ENCODE results near the gene GMEB2.
A peak's percentile ranks its signal among the peaks of the same experiment; 100 is the strongest.

Gene GMEB2

DNA sequence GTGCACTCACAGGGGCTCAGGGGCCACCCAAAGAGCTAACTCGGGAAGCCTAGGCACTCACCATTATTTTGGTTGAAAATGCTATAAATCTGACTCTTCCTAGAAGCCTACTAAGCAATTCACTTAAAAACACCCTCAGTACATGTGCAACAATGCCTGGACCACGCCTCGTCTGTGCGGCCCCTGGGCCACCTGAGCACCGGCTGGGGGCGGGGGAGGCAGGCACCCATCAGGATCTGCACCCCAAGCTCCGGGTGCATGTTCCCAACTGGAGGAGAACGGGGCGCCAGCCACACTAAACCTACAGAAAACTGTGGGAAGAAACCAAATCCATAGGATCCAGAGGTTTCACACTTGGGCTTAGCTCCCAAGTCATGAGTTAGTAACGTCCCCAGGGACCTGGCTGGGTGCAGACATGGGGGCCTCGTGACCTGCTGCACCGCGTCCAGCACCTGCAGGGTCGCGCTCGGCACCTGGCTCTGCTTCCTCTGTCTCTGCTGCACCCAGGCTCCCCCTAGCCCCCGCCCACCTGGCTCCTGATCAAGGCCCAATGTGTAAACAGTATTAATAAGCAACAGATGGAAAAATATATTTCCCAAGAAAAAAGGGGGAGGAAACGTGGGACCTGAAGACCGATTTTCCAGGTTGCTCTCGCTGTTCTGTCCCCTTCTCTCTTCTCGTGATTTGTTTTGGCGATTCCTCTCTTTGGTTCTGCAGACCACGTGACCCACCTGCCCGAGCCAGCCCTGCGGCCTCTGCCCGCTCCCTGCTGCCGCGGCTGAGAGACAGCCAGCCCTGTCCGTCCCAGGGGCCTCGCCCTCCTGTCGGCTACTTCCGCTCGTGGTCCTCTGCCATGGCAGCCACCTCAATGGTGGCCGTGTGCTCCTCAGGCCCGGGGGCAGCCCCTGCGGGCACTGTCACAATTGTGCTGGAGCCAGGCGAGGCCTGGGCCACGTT lies 37.4 kb downstream of the GMEB2 start:
- no peak for DNase-seq (ENCODE audit: low read depth in 2 of 2)

DNA sequence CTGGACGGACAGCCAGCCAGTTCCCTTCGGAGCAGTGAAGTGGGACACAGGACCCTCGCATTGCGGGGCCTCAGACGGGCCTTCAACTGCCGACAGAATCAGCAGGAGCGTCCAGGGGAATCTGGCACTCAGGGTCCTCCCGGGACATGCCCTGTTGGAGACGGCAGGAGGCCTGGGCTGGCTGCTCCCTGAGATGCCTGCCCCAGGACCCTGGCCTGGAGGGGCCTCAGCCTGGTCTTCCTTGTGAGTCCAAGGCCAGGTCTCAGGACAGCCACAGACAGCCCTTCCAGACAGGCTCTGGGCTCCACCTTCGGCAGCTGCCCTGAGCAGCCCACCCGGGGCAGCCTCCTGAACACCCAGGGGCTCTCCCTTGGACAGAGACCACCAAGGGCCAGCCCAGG lies 38.3 kb downstream of the GMEB2 start:
- no peak for DNase-seq (ENCODE audit: low read depth in 2 of 2)

DNA sequence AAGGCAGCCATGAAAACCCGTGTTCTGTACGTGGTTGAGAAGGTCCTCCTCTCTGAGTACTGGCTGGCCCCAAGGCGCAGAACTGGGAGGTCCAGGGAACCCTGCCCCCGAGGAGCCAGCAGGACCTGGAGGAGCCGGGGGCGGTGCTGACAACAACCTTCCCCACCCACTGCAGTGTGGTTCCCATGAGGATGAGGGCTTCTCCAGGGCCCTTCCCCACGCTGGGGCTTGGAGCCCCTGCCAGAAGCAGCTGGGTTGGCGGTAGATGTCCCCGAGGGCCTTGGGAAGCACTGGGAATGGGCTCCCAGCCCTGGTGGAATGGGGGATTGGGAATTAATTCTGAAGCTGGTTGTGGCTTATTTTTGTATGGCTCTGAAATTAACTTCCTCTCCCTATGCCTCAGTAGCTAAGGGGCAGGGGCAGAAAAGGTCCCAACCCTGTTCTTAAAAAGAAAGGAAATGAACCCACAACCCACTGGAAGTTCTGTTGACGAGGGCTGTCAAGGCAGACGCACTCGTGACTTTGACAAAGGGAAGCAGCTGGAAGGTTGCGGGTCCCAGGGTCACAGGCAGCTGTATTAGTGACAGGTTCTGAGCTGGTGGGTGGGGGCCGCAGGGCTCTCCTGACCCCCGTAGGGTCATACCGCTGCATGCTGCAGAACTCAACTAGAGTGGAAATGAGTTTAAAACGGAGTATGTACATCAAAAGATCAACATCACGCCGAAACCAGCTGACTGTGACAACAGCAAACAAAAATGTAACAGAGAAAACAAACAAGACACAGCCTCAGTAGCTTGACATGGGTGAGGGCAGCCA lies 38.9 kb downstream of the GMEB2 start:
- DNase-seq (ENCODE audit: low read depth in 2 of 2), result no peak

DNA sequence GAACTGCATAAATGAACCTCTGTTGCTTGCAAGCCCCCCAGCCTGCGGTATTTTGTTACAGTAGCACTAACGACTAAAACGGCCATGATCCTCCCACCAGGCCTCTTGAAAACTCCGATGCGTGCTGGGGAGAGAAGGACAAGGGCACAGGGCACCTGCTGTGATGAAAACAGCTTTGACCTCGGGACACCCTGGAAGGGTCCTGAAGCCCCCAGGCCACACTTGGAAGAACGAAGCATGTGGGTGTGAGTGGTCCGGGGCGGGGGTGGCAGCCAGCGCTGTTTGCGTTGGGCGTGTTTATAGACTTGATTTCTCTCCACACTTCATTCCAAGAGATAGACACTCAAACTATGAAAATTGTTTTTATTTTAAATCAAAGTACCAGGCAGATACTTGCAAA lies 39.6 kb downstream of the GMEB2 start:
- DNase-seq (ENCODE audit: low read depth in 2 of 2), result no peak

DNA sequence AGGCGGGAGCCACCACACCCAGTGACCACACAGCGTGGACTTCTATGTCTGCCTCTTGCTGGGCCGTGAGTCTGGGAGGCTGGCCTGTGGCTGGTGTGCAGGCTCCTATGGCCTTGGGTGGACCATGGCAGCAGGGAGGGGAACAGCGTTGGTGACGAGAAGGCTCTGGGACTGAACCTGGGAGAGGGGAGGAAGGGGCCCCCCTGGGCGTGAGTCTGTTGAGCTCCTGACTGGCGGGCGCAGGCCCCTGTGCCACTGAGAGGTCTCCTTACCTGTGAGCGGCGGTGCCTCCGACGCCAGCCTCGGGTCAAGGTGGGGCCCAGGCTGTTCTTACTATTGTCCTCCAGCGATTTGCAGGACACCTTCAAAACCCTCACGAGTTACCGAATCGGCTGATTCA lies 40.1 kb downstream of the GMEB2 start:
- no peak for DNase-seq (ENCODE audit: low read depth in 2 of 2)

DNA sequence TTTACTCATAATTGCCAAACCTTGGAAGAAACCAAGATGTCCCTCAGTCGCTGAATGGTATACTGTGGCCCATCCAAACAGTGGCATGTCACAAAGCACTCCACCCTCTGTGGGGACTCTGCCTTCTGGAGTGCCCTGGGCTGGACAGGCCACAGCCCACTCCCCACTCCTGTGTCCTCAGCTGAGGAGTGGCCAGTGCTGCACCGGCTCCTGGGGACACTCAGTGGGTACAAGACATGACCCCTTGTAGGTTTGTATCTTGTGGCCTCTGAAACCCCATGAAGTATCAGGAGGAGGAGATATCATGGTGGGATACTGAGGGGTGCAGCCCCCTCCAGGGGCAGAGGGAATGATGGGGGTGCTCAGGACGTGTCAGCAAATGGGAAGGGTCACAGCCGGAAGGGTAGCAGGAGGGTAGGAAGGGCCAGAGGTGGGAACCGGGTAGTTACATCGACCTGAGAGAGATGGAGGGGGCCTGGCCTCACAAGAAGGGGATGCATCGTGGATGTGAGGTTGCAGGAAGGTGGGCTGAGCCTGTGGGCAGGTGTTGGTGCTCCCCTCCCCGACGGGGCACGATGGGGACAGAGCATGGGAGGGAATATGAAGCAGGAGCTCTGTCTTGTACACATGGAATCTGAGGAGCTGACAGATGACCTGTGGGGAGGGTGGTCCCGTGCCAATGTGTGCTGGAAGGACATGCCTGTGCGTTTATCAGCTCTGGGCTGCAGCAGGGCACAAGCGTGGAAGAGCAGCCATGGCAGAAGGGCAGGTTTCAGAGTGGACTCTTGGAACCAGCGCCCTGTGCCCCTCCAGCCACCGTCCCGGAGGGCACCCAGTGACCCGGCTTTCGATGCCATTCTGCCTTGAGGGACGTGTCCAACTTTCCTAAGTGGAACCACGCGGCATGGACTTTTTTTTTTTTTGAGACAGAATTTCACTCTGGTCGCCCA lies 41.0 kb downstream of the GMEB2 start:
- no peak for DNase-seq (ENCODE audit: low read depth in 2 of 2)

DNA sequence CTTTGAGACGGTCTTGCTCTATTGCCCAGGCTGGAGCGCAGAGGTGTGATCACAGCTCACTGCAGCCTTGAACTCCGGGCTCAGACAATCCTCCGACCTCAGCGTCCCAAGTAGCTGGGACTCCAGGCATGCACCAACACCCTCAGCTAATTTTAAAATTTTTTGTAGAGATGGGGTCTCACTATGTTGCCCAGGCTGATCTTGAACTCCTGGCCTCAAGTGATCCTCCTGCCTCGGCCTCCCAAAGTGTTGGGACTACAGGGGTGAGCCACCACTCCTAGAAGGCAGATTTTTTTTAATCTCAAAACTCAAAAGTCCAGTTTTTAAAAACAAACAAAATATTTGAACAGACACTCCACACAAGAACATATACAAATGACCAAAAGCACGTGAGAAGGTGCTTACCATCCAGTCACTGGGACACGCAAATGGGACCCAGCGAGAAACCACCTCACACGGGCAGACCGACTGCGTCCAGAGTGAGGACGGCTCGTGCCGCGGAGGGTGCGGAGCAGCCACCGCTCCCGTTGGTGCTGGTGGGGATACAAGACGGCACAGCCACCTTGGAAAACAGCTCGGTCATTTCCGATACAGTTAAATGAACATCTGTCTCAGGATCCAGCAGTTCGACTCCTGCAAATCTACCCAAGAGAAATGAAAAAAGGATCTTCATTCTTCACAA lies 44.4 kb downstream of the GMEB2 start:
- no peak for DNase-seq (ENCODE audit: low read depth in 2 of 2)

DNA sequence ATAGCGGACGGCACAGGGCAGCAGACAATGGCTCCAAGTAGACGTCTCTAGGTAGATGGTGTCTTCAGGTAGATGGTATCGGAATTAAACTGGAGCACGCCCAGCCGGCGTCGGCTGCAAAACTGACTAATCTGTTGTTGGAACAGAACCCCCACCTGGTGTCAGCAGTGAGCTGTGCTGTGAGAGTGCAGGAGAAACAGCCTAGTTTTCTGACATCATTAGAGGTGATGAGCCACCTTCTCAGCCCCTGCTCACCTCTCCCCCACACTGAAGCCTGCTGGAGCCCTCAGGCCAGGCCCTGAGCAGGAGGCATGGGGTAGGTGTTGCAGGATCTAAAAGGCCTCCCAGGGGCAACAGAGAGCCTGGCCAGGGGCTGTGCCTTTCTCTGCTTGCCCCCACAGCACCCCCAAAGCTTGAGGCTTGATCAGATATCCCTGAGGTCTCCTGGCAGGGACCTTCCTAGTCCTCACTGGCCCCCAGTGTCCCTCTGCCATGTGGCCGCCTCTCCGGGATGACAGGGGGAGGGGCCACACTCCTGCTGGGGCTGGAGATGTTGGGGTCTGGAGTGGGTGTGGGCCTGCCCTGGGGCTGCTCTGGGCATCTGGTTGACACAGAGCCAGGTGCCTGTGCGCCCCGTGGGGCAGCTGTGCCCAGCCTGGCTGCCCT lies 46.0 kb downstream of the GMEB2 start:
- peak; percentile 38 to 66 for DNase-seq (ENCODE audit: low read depth in 2 of 2)

DNA sequence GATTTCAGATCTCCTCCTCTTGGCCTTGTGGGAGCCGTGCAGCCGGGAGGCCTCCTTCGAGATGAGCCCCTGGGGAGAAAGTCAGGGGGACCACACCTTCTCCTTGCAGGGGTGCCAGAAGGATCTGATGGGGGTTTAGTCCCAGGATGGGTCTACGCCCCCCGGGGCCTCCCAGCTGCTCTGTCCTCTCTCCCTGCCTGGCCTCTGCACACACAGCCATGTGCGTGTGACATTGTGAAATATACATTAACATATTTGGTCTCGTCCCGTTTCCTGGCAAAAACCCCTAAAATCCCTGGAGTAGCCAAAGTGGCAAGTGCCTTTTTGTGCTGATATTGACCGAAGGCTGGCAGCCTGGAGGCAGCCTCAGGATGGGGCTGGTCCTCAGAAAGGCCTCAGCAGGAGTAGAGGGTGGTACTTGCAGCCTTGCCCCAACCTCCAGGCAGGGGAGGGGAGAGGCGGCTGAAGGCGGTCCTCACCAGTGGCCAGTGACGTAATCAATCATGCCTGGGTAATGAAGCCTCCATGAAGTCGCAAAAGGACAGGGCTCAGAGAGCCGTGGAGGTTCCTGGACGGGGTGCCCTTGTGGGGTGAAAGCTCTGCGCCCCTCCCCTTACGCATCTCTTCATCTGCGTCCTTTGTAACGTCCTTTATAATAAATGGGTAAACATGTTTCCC lies 47.7 kb downstream of the GMEB2 start:
- no peak for DNase-seq (ENCODE audit: low read depth in 2 of 2)

DNA sequence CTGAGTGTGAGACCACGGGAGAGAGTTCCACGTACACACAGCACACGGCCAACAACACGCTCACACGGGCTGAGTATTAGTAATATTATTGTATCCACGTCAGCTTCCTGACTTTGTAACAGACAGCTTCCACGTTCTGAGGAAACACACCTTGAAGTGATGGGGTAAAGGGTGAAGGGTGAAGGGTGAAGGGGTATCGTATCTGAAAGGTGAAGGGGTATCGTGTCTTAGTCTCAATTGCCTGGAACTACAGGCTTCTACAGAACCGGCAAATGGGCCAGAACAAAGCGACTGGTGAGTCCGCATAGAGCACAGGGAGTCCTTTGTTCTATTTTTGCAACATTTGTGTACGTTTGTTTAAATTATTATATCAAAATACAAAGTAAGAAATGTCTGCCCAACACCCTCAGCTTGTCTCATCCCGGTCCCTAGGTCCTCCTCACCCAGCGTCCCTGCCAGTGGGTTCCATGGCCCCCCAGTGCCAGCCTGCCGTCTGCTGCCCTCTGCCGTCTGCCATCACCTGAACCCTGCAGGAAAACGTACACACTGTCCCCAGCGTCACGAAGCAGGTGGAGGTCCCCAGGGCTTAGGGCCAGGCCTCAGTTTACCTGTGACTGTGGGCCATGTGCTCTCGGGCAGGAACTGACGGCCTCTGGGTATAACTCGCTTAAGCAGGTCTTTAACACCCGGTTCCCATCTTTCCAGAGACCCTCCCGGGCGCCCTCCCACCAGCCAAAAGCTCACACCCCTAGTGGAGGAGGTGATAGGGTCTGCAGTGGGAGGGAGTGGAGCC lies 48.5 kb downstream of the GMEB2 start:
- DNase-seq (ENCODE audit: low read depth in 2 of 2), result no peak

DNA sequence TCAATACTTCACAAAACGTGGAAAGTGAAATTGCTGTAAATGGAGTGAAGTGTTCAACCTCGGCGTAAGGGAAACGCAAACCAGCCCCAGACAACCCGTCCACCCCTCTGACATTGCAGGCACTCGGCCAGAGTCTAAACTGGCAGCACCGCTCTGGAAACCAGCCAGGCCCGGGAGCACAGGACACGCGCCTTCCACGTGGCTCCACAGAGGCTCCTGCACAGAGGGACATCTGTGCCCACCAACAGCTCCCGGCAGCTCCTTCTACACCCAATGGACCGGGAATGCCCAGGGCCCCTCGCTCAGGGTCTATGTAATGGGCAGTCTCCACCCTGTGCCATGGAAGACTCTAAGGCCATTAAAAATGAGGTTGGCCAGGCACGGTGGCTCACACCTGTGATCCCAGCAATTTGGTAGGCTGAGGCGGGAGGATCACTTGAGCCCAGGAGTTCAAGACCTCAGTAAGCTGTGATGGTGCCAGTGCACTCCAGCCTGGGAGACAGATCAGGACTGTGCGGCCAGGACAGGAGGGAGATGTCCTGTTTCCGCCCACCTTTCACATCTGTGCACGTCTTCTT lies 49.5 kb downstream of the GMEB2 start:
- no peak for DNase-seq (ENCODE audit: low read depth in 2 of 2)

DNA sequence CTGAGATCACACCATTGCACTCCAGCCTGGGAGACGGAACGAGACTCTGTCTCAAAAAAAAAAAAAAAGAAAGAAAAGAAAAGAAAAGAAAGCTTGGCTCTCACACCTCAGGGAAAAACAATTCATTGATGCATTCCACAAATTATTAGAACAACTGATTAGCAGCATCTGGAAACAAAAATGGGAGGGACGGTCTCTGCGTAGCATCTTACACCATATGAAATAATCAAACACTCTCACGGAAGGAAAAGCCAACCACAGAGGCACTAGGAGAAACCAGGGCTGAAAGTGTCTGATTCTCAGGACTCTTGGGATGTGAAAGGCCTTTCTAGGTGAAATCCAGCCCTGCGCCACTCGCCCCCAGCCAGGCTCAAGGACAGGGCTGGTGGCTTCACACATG lies 50.6 kb downstream of the GMEB2 start:
- no peak for DNase-seq (ENCODE audit: low read depth in 2 of 2)

DNA sequence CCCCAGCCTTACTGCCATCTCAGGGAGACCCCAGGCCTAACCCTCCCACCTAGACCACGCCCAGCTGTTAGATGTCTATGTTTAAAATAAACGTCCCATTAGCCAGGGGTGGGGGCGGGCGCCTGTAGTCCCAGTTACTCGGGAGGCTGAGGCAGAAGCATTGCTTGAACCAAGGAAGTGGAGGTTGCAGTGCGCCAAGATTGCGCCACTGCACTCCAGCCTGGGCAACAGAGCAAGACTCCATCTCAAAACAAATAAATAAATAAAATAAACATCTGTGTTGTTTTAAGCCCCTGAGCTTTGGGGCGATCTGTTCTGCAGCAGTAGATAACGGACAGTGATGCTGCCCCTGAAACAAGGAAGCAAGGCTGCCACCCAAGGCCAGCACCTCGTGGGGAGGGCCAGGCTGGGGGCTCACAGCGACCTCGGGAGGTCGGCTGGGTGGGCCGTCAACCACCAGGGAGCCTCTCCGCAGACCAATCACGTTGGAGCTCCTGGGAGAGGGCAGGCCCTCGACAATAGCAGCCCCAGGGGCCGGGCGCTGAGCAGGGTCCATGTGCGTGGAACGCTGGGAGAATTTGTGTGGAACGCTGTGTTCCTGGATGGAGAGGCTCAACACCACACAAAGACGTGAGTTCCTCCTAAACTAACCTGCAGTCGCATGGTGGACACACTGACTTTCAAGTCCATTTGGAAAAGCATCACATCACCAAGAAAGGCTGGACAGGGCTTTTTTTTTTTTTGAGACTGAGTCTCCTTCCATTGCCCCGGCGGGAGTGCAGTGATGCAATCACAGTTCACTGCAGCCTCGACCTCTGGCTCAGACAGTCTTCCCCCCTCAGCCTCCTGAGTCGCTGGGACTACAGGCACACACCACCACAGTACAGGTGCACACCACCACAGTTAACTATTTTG lies 51.8 kb downstream of the GMEB2 start:
- DNase-seq (ENCODE audit: low read depth in 2 of 2), result no peak

DNA sequence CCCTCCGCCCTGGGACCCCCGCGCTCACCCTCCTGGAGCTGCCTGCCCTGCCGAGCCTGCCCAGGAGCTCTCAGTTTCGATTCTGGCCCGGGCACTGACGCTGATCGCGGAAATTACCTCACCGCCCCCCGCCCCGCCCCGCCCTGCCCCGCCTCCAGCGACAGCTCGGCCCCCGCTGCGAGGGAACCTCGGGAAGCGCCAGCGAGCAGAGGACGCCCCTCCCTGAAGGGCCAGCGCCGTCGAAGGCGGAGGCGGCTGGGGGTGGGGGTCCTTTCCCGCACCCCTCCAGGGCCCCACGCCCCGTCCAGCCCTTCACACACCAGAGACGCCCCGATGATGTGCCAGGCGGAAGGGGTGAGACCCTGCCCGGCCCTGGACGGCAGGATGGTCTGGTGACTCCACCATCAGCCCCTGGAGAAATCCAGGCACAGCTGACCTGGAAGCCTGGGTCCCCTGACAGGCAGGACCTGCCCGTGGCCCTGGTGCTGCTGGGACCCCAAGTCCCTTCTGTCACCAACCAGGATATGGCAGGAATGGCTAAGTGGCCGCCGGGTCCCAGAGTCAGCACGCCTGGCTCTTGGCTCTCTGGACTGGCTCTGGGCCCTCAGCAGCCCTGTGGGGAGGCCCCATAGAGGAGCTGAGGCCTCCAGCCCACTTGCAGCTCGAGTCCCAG lies 52.6 kb downstream of the GMEB2 start, which contains the start of gene HELZ2:
TSS of gene HELZ2 (minus strand) at position 84 of the 673 bp plus-strand sequence. CDS start 1,854 bp downstream, outside the sequence.
- peak in 1 of 2 donors; percentile 46 for DNase-seq (ENCODE audit: low read depth in 2 of 2)

DNA sequence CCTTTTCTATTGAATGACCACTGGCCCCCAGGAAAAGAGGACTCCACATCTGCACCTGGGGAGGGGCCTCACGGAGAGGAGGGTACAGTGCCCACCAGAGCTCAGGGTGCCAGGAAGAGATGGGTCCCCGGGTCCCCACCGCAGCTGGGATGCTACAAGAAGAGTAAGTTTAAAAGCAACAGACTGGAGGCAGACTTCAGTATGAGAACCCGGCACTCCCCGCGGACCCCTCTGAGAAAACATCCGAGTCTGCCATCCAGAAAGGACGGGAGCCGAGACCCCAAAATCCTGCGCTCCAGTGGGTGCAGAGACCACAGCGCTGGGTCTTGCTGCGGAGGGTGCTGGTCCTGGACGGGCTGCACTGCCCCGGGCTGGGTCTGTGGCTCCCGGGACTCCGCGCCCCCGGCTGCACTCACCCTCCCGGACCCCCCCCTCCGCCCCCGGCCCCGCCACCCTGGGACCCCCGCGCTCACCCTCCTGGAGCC lies 53.2 kb downstream of the GMEB2 start:
- no peak for DNase-seq (ENCODE audit: low read depth in 2 of 2)

DNA sequence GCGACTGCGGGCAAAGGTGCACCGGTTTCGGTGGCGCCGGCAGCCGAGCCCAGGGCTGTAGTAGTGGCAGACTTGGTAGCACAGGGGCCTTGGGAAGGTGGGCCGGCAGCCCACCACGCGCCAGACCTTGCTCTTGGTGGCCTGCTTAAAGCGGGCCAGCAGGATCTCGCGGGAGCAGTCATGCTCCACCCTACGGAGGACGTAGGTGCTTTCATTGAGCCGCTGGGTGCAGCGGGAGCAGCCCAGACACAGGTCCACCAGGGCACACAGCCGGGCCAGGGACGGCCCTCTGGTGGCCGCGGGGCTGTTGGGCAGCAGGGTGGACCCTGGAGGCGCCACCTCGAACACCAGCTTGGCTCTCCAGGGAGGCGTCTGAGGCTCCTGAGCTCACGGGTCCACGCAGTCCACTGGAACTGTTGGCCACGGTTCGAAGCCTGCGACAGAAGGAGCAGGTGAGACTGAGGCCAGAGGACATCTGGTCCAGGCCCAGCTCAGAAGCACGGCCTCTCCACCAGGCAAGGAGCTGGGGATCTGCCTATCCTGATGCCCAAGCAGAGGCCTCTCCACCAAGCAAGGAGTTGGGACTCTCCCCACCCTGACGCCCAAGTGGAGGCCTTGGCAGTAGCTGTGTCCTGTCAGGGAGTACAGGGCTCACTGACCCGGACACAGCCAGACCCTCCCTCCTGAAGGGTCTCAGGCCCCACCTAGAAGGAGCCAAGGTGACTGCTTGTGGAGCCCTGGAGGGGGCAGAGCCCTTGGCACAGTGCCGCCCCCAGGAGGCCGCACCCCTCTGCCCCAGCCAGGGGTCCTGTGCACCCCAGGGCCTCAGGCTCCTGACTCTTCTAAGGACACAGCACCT lies 53.9 kb downstream of the GMEB2 start:
- no peak for DNase-seq (ENCODE audit: low read depth in 2 of 2)

Measured in stimulated activated CD8-positive, alpha-beta memory T cell treated with anti-CD3 and anti-CD28 coated beads, Interleukin-15, amount 100 ng/mL, for 4 hours (primary cell).